Choroid plexus epithelial cell (primary cell): ENCODE measurements around the gene ELOB.

Source experiments
- DNase-seq: peaks from one replicate; pipeline ENCODE4 v3.0.0-alpha.2; 2010; ENCODE audit warnings: low read depth
- H3K4me3 ChIP-seq: 2 replicates; pipeline ENCODE4 v1.5.1; 2011; ENCODE audit warnings: low read depth, mild to moderate bottlenecking, control low read depth, low read length, moderate library complexity
- TF ChIP-seq, protein P1 (sequence below): conservative IDR thresholded peaks from 2 replicates; pipeline ENCODE4 v1.5.1; 2011; ENCODE audit warnings: low read depth, mild to moderate bottlenecking, control low read depth, inconsistent platforms, low read length, moderate library complexity

ELOB gene

GRCh38 chr16:2740476-2740875, 36.6 kb downstream of the ELOB start:
- TF ChIP-seq, protein P1, sequence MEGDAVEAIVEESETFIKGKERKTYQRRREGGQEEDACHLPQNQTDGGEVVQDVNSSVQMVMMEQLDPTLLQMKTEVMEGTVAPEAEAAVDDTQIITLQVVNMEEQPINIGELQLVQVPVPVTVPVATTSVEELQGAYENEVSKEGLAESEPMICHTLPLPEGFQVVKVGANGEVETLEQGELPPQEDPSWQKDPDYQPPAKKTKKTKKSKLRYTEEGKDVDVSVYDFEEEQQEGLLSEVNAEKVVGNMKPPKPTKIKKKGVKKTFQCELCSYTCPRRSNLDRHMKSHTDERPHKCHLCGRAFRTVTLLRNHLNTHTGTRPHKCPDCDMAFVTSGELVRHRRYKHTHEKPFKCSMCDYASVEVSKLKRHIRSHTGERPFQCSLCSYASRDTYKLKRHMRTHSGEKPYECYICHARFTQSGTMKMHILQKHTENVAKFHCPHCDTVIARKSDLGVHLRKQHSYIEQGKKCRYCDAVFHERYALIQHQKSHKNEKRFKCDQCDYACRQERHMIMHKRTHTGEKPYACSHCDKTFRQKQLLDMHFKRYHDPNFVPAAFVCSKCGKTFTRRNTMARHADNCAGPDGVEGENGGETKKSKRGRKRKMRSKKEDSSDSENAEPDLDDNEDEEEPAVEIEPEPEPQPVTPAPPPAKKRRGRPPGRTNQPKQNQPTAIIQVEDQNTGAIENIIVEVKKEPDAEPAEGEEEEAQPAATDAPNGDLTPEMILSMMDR: no peak
- no peak for DNase-seq
- no peak overlapping the region for H3K4me3 ChIP-seq

DNA sequence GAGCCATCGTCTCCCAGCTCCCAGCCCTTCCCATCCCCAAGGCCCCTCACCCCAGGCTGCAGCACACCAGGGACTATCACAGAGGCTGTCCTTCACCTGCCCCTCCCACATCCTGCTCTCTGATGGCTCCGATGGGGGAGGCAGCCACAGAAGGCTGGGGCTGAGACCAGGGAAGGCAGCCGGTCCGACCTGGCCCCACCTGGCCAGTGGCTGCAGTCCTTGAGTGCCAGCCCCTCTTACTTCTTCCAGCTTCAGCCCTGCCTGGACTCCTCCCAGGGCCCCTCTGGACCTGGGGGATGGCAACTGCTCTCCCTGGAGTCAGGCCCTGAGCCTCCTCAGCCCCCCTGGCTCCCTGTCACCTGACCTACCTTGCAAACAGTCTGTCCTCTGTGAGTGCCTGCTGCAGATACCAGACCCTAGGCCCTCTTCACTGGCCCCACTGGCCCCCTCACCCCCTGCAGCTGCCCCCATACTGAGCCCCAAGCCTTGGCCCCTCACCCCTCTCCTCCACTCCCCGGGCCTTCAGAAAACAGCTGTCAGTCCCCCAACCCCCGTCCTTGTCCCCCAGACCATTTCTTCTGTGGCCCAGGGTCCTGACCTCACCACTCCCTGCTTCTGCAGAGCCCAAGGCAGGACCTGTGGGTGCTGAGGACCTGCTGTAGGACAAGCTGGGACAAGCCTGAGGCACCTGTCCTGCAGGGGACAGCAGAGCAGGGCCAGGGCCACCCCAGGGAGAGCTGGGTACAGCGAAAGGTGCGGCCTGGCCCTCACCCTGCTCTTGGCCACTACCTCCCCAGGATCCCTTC, 37.3 kb downstream of the ELOB start:
- TF ChIP-seq, protein P1: no peak
- H3K4me3 ChIP-seq: no peak overlapping the region
- DNase-seq: no peak

DNA sequence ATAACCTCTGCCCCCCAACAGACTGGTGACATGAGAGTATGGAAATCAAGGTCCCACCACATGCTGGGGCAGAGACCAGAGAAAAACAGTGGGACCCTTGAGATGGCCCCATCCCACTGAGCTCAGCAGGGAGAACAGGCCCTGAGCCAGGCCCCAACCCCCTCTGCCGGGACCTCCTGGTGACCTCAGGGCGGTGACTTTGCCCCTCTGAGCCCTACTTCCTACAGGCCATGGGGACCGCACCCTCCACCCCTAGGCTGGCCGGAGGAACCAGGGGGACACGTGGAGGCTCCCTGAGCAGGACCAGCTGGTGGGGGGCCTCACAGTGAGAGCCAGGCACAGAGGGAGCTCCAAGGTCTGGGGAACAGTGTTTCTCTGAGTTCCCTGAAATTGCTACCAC, 38.5 kb downstream of the ELOB start:
- TF ChIP-seq, protein P1: no peak
- H3K4me3 ChIP-seq: no peak overlapping the region
- DNase-seq: no peak

- H3K4me3 ChIP-seq: no peak overlapping the region
- DNase-seq: no peak
- TF ChIP-seq, protein P1: no peak
Measured at GRCh38 chr16:2737895-2738418, 39.1 kb downstream of the ELOB start.

- H3K4me3 ChIP-seq: no peak overlapping the region
- TF ChIP-seq, protein P1: no peak
- DNase-seq: no peak
Measured at GRCh38 chr16:2737238-2737605, 39.9 kb downstream of the ELOB start.

GRCh38 chr16:2736476-2737237, 40.4 kb downstream of the ELOB start:
- DNase-seq: no peak
- no peak overlapping the region for H3K4me3 ChIP-seq
- TF ChIP-seq, protein P1: no peak
